ENCODE data around the gene TBC1D20. TPM values are rescaled to one million over a fixed set of nuclear protein-coding genes. Genes with fewer than 3 reads are reported as not detected.

The TBC1D20 gene
- total and polyA plus RNA-seq, 2 experiments from 2014 or later, result 4.8 to 15.0 TPM

GRCh38 chr20:460180-460579, 2.2 kb downstream of the TBC1D20 start (continued):
- no peak for TF ChIP-seq ZNF462 (CRISPR knock-in tag; IDR thresholded peaks at IDR 0.05)
- no peak for TF ChIP-seq EZH2phosphoT487 (IDR thresholded peaks at IDR 0.05; ENCODE audit: unreplicated experiment)
- TF ChIP-seq CREB1 (CRISPR knock-in tag; IDR thresholded peaks at IDR 0.05; ENCODE audit: low read depth), result no peak
- no peak for TF ChIP-seq NANOG (IDR thresholded peaks at IDR 0.05; ENCODE audit: borderline replicate concordance)
- TF ChIP-seq REST (IDR thresholded peaks at IDR 0.05; ENCODE audit: unreplicated experiment), result no peak
- no peak for TF ChIP-seq EZH2 (IDR thresholded peaks at IDR 0.05; ENCODE audit: low read depth, unreplicated experiment)
- TF ChIP-seq ETS1 (IDR thresholded peaks at IDR 0.05), result no peak
- no peak for TF ChIP-seq ZNF331 (CRISPR knock-in tag; IDR thresholded peaks at IDR 0.05; ENCODE audit: low read depth)
- TF ChIP-seq STAT1 (IDR thresholded peaks at IDR 0.05; ENCODE audit: unreplicated experiment), result no peak
- no peak for TF ChIP-seq ZNF114 (CRISPR knock-in tag; IDR thresholded peaks at IDR 0.05)

Measured in GM23338 (cell line).